SK-N-SH (cell line): ENCODE results near the gene RAPGEF2. TPM values are rescaled to one million over a fixed set of nuclear protein-coding genes. Genes with fewer than 3 reads are reported as not detected.

ENCODE experiments used
- polyA plus RNA-seq, 3 experiments: library from polyadenylated mRNA; depleted of rRNA; stranded (reverse); fragments of >200 nt; gene quantifications; 2 replicates each; pipeline ENCODE4 v1.2.3, GENCODE V29; 2012
- small RNA-seq, 7 experiments: library from RNA; depleted of rRNA; stranded (forward); fragments of <200 nt; gene quantifications; one replicate each; pipeline ENCODE3, GENCODE V24; 2012

The RAPGEF2 gene
- polyA plus RNA-seq, 1 of the 3 experiments (the other 2 are of a cell fraction): 19.2 TPM

Small RNA genes within 50 kb of the gene (small RNA-seq; reads per million reads assigned to genes)
- gene AC074344.1 (0 reads per million in 7 experiments), gene MIR3688-1 (0 reads per million in 7 experiments), gene RF00019 (0 reads per million in 7 experiments)
